CD14-positive monocyte (primary cell): ENCODE results near the gene MTCL3.

ENCODE experiments used
- DNase-seq, 3 donors: peaks; one replicate each; pipeline ENCODE4 v3.0.0-alpha.2; 2011 to 2022
- H2AFZ ChIP-seq: 2 replicates; pipeline ENCODE4 v1.6.0; 2012; ENCODE audit warnings: mild to moderate bottlenecking, low read depth, low read length, inconsistent platforms; ENCODE audit not compliant: insufficient read depth, poor library complexity, severe bottlenecking
- H3K27ac ChIP-seq, 2 donors: 1 replicate in 1 of 2; 2 replicates in 1 of 2; pipeline ENCODE4 v1.5.1; 2012 to 2013; ENCODE audit warnings: low read length in 2 of 2, control low read depth in 1 of 2, inconsistent platforms in 1 of 2, low read depth in 1 of 2, mild to moderate bottlenecking in 1 of 2
- H3K27me3 ChIP-seq, 2 donors: one replicate each; pipeline versions ENCODE4 v1.6.0 to v1.6.1; 2011 to 2013; ENCODE audit warnings: low read length in 2 of 2; ENCODE audit not compliant: control insufficient read depth in 2 of 2, insufficient read depth in 2 of 2
- H3K36me3 ChIP-seq, 2 donors: replicated peaks in 1 of 2; 1 replicate in 1 of 2; 2 replicates in 1 of 2; pipeline versions ENCODE4 v1.5.1 to v1.6.1; 2012 to 2013; ENCODE audit warnings: low read length in 2 of 2, control low read depth in 1 of 2, inconsistent platforms in 1 of 2, mild to moderate bottlenecking in 1 of 2; ENCODE audit not compliant: insufficient read depth in 2 of 2, control insufficient read depth in 1 of 2
- H3K4me1 ChIP-seq, 2 donors: 1 replicate in 1 of 2; 2 replicates in 1 of 2; pipeline versions ENCODE4 v1.5.1 to v1.6.1; 2012 to 2013; ENCODE audit warnings: low read length in 2 of 2, control low read depth in 1 of 2, inconsistent platforms in 1 of 2, mild to moderate bottlenecking in 1 of 2, moderate library complexity in 1 of 2; ENCODE audit not compliant: insufficient read depth in 2 of 2, control insufficient read depth in 1 of 2
- H3K4me2 ChIP-seq: replicated peaks from 2 replicates; pipeline ENCODE3; 2012; ENCODE audit warnings: low read length, moderate library complexity, mild to moderate bottlenecking; ENCODE audit not compliant: poor library complexity, severe bottlenecking; ENCODE audit errors: extremely low read depth
- H3K4me3 ChIP-seq, 3 experiments: fragments of 200-600 bp in 1 of 3; sonication (generic) in 1 of 3; replicated peaks in 1 of 3; 1 replicate in 2 of 3; 2 replicates in 1 of 3; pipeline ENCODE4 v1.5.1; 2011 to 2013; ENCODE audit warnings: low read length in 3 of 3, mild to moderate bottlenecking in 3 of 3, control low read depth in 2 of 3, low read depth in 2 of 3, inconsistent platforms in 1 of 3, moderate library complexity in 1 of 3
- H3K79me2 ChIP-seq: 2 replicates; pipeline ENCODE4 v1.6.0; 2012; ENCODE audit warnings: mild to moderate bottlenecking, control low read depth, inconsistent platforms, low read length, moderate library complexity; ENCODE audit not compliant: insufficient read depth
- H3K9ac ChIP-seq: 2 replicates; pipeline ENCODE4 v1.6.0; 2017; ENCODE audit warnings: low read length, mild to moderate bottlenecking; ENCODE audit not compliant: insufficient read depth, poor library complexity, severe bottlenecking
- H3K9me3 ChIP-seq, 2 donors: replicated peaks in 1 of 2; 1 replicate in 1 of 2; 2 replicates in 1 of 2; pipeline versions ENCODE4 v1.5.1 to v1.6.1; 2012 to 2013; ENCODE audit warnings: low read length in 2 of 2, control low read depth in 1 of 2; ENCODE audit not compliant: control insufficient read depth in 1 of 2, insufficient read depth in 1 of 2
- H4K20me1 ChIP-seq: 2 replicates; pipeline ENCODE4 v1.6.0; 2012; ENCODE audit warnings: mild to moderate bottlenecking, low read length, control low read depth, moderate library complexity; ENCODE audit not compliant: insufficient read depth
- H3K27ac Mint-ChIP-seq, 7 donors: one replicate each; pipeline ENCODE4 v1.8.0; 2020; ENCODE audit warnings: mild to moderate bottlenecking in 7 of 7, mixed read lengths in 7 of 7, moderate library complexity in 6 of 7, inconsistent platforms in 2 of 7
- H3K27me3 Mint-ChIP-seq, 3 donors: one replicate each; pipeline ENCODE4 v1.8.0; 2021 to 2022; ENCODE audit warnings: low read depth in 3 of 3, mild to moderate bottlenecking in 3 of 3, mixed read lengths in 3 of 3, moderate library complexity in 3 of 3, inconsistent platforms in 1 of 3
- H3K36me3 Mint-ChIP-seq, 2 donors: one replicate each; pipeline ENCODE4 v1.8.0; 2020; ENCODE audit warnings: mixed read lengths in 2 of 2, inconsistent platforms in 1 of 2, mild to moderate bottlenecking in 1 of 2
- H3K4me1 Mint-ChIP-seq: one replicate; pipeline ENCODE4 v1.8.0; 2020; ENCODE audit warnings: mild to moderate bottlenecking, mixed read lengths
- H3K4me3 Mint-ChIP-seq, 2 donors: one replicate each; pipeline ENCODE4 v1.8.0; 2020; ENCODE audit warnings: mild to moderate bottlenecking in 2 of 2, mixed read lengths in 2 of 2, moderate library complexity in 1 of 2
- H3K9me3 Mint-ChIP-seq, 7 donors: one replicate each; pipeline ENCODE4 v1.8.0; 2020 to 2022; ENCODE audit warnings: mixed read lengths in 7 of 7, mild to moderate bottlenecking in 6 of 7, moderate library complexity in 6 of 7, inconsistent platforms in 2 of 7
- CTCF ChIP-seq: fragments of 200-600 bp; IDR thresholded peaks from one replicate; pipeline ENCODE4 v1.8.0; 2022; ENCODE audit warnings: antibody characterized with exemption, mild to moderate bottlenecking
- WGBS: methylation state at CpG from one replicate; pipeline ENCODE4 v1.1.5; 2013; ENCODE audit warnings: missing lambda C conversion rate; ENCODE audit not compliant: insufficient coverage; 5-methylcytosine and 5-hydroxymethylcytosine counted together
- intact Hi-C, 2 donors: fragments of 100-400 bp; cut with micrococcal nuclease; formaldehyde crosslinking; loops; one replicate each; pipeline versions ENCODE4 v1.15.0 to v1.15.1; 2023

The MTCL3 gene

GRCh38 chr6:127519469-127519785, 292 bp upstream of the MTCL3 start:
- TF ChIP-seq CTCF = no peak
- Histone ChIP-seq H3K9me3 (peaks cover 0 to 31% of the 10 kb centered on the region in 2 donors), H3K27me3 (peaks cover 68 to 92% of the 10 kb centered on the region in 2 donors), H3K36me3 (no peaks in the 10 kb centered on the region), H3K4me3 (no peak overlapping the region), H3K9ac (no peak overlapping the region), H2AFZ (no peak overlapping the region), H3K4me1 (peaks cover 24% of the 10 kb centered on the region in 2 donors), H4K20me1 (no peaks in the 10 kb centered on the region), H3K4me2 (peak overlapping the region; percentile 1), H3K27ac (no peak overlapping the region), H3K79me2 (no peaks in the 10 kb centered on the region)
- H3K27ac Mint-ChIP-seq = no peak overlapping the region
- peaks cover 9 to 20% of the 10 kb centered on the region in 2 donors for H3K36me3 Mint-ChIP-seq
- WGBS = 2% methylated on average over 5 of the region's 10 CpGs
- peaks cover 59 to 73% (median 66%) of the 10 kb centered on the region in 3 donors for H3K27me3 Mint-ChIP-seq
- H3K4me1 Mint-ChIP-seq = peaks cover 31% of the 10 kb centered on the region
- DNase-seq = no peak
- intact Hi-C loops = loop anchor here in 1 of 2 donors (10.0 kb wide), 1 partner anchor 65 kb away; the partner anchor contains the start of gene KIAA0408
- peak overlapping the region in 1 of 2 donors; percentile 81 for H3K4me3 Mint-ChIP-seq
- H3K9me3 Mint-ChIP-seq = peaks cover 0 to 25% (median 16%) of the 10 kb centered on the region in 7 donors

GRCh38 chr6:127518191-127518709, 885 bp downstream of the MTCL3 start:
- Mint-ChIP-seq H3K9me3 (peaks cover 0 to 27% (median 19%) of the 10 kb centered on the region in 7 donors), H3K27ac (no peak overlapping the region), H3K4me1 (peaks cover 36% of the 10 kb centered on the region), H3K36me3 (peaks cover 9 to 20% of the 10 kb centered on the region in 2 donors), H3K4me3 (peak overlapping the region in 1 of 2 donors; percentile 81), H3K27me3 (peaks cover 69 to 84% (median 73%) of the 10 kb centered on the region in 3 donors)
- H3K4me1 ChIP-seq = peaks cover 28 to 29% of the 10 kb centered on the region in 2 donors
- WGBS = 23% methylated on average over 10 of the region's 10 CpGs
- no peaks in the 10 kb centered on the region for H4K20me1 ChIP-seq
- no peak overlapping the region for H3K27ac ChIP-seq
- TF ChIP-seq CTCF = no peak
- H3K79me2 ChIP-seq = no peaks in the 10 kb centered on the region
- H3K36me3 ChIP-seq = no peaks in the 10 kb centered on the region
- H3K4me3 ChIP-seq = no peak overlapping the region
- H3K9me3 ChIP-seq = peaks cover 0 to 31% of the 10 kb centered on the region in 2 donors
- no peak overlapping the region for H2AFZ ChIP-seq
- peak overlapping the region; percentile 20 for H3K4me2 ChIP-seq
- H3K9ac ChIP-seq = no peak overlapping the region
- DNase-seq = no peak
- H3K27me3 ChIP-seq = peaks cover 79 to 97% of the 10 kb centered on the region in 2 donors
- intact Hi-C loops = loop anchor here in 1 of 2 donors (10.0 kb wide), 1 partner anchor 63 kb away; the partner anchor contains the start of gene KIAA0408
